IMR-90 (cell line): ENCODE results near the gene PPIB. TPM values are rescaled to one million over a fixed set of nuclear protein-coding genes. Genes with fewer than 3 reads are reported as not detected.

Source experiments
- ATAC-seq: fragments of 200-7000 bp; cut with Tn5 transposase; 2 replicates; pipeline ENCODE4 v1.9.1; 2020; ENCODE audit warnings: low read depth, mild to moderate bottlenecking, moderate library complexity
- BruUV-seq: library from RNA; stranded (reverse); fragments of 400-500 nt; replicated peaks from 2 replicates; lab custom pipeline; 2021; lab: Mats Ljungman, UMichigan
- CTCF ChIA-PET: fragments of 300-600 bp; formaldehyde crosslinking; extraction: SDS; loops from one replicate; lab custom pipeline; 2021; ENCODE audit warnings: antibody characterized with exemption; lab: Yijun Ruan, JAX
- POLR2A ChIA-PET: fragments of 300-600 bp; sonication (Branson Sonifier 250); formaldehyde crosslinking; loops from one replicate; lab custom pipeline; 2022; ENCODE audit warnings: antibody characterized with exemption; ENCODE audit not compliant: unreplicated experiment; lab: Charles Lee
- DNase-seq: peaks from one replicate; pipeline ENCODE4 v3.0.0; 2013
- H2AFZ ChIP-seq: replicated peaks from 2 replicates; pipeline ENCODE3; 2013; ENCODE audit warnings: low read length, mild to moderate bottlenecking; ENCODE audit not compliant: poor library complexity
- H2AK5ac ChIP-seq: 2 replicates; pipeline ENCODE4 v1.6.1; 2013; ENCODE audit warnings: low read depth, low read length, inconsistent platforms
- H2AK9ac ChIP-seq: replicated peaks from 2 replicates; pipeline ENCODE3; 2013; ENCODE audit warnings: mild to moderate bottlenecking, low read depth, low read length, moderate library complexity; ENCODE audit not compliant: poor library complexity
- H2BK120ac ChIP-seq: 2 replicates; pipeline ENCODE4 v1.6.1; 2013; ENCODE audit warnings: low read depth, low read length, inconsistent platforms
- H2BK15ac ChIP-seq: 3 replicates; pipeline ENCODE4 v1.6.1; 2013; ENCODE audit warnings: low read depth, low read length, inconsistent platforms
- H2BK20ac ChIP-seq: 2 replicates; pipeline ENCODE4 v1.6.1; 2013; ENCODE audit warnings: low read depth, mild to moderate bottlenecking, inconsistent platforms, low read length, moderate library complexity
- H2BK5ac ChIP-seq: 2 replicates; pipeline ENCODE4 v1.6.1; 2013; ENCODE audit warnings: mild to moderate bottlenecking, low read depth, low read length, inconsistent platforms; ENCODE audit not compliant: poor library complexity, severe bottlenecking
- H3K14ac ChIP-seq: replicated peaks from 2 replicates; pipeline ENCODE4 v1.6.1; 2013; ENCODE audit warnings: low read depth, low read length, inconsistent platforms
- H3K18ac ChIP-seq: 2 replicates; pipeline ENCODE4 v1.6.1; 2013; ENCODE audit warnings: low read depth, low read length, control low read depth
- H3K23ac ChIP-seq: 2 replicates; pipeline ENCODE4 v1.6.1; 2013; ENCODE audit warnings: low read depth, low read length, inconsistent platforms
- H3K27ac ChIP-seq: 2 replicates; pipeline ENCODE4 v1.5.1; 2013; ENCODE audit warnings: mild to moderate bottlenecking, control low read depth, low read length; ENCODE audit not compliant: insufficient read depth
- H3K27me3 ChIP-seq: 2 replicates; pipeline ENCODE4 v1.6.1; 2013; ENCODE audit warnings: low read length; ENCODE audit not compliant: control insufficient read depth, insufficient read depth
- H3K36me3 ChIP-seq: 2 replicates; pipeline ENCODE4 v1.6.1; 2013; ENCODE audit warnings: low read length, mixed read lengths; ENCODE audit not compliant: control insufficient read depth, insufficient read depth
- H3K4ac ChIP-seq: 2 replicates; pipeline ENCODE4 v1.6.1; 2013; ENCODE audit warnings: low read depth, low read length, inconsistent platforms
- H3K4me1 ChIP-seq: 2 replicates; pipeline ENCODE4 v1.6.1; 2013; ENCODE audit warnings: low read length, mixed read lengths; ENCODE audit not compliant: control insufficient read depth, insufficient read depth
- H3K4me2 ChIP-seq: 2 replicates; pipeline ENCODE4 v1.6.1; 2013; ENCODE audit warnings: low read depth, mild to moderate bottlenecking, control low read depth, low read length, moderate library complexity
- H3K4me3 ChIP-seq: 2 replicates; pipeline ENCODE4 v1.5.1; 2013; ENCODE audit warnings: low read depth, mild to moderate bottlenecking, control low read depth, low read length, moderate library complexity; ENCODE audit not compliant: insufficient read depth
- H3K56ac ChIP-seq: 2 replicates; pipeline ENCODE4 v1.6.1; 2013; ENCODE audit warnings: low read length, inconsistent platforms; ENCODE audit not compliant: insufficient read depth; ENCODE audit errors: extremely low read depth
- H3K79me1 ChIP-seq, 2 experiments: 2 replicates each; pipeline ENCODE4 v1.6.1; 2013; ENCODE audit warnings: low read length in 2 of 2, inconsistent platforms in 1 of 2, low read depth in 1 of 2
- H3K9ac ChIP-seq: 2 replicates; pipeline ENCODE4 v1.6.1; 2013; ENCODE audit warnings: low read depth, low read length, control low read depth
- H3K9me1 ChIP-seq: 2 replicates; pipeline ENCODE4 v1.6.1; 2013; ENCODE audit warnings: low read length, inconsistent platforms; ENCODE audit not compliant: insufficient read depth
- H3K9me3 ChIP-seq: 2 replicates; pipeline ENCODE4 v1.6.1; 2013; ENCODE audit warnings: low read length; ENCODE audit not compliant: control insufficient read depth, insufficient read depth
- H4K20me1 ChIP-seq: 2 replicates; pipeline ENCODE4 v1.6.1; 2013; ENCODE audit warnings: low read length, inconsistent platforms; ENCODE audit not compliant: insufficient read depth
- H4K5ac ChIP-seq: 2 replicates; pipeline ENCODE4 v1.6.1; 2013; ENCODE audit warnings: mild to moderate bottlenecking, low read depth, low read length, control low read depth
- H4K8ac ChIP-seq, 2 experiments: 2 replicates each; pipeline ENCODE4 v1.6.1; 2013; ENCODE audit warnings: low read depth in 2 of 2, low read length in 2 of 2, control low read depth in 1 of 2, inconsistent platforms in 1 of 2
- H4K91ac ChIP-seq: 2 replicates; pipeline ENCODE4 v1.6.1; 2013; ENCODE audit warnings: low read depth, low read length, inconsistent platforms; ENCODE audit not compliant: insufficient read depth
- CHD1 ChIP-seq: IDR thresholded peaks from 2 replicates; pipeline ENCODE4 v1.6.1; 2012; ENCODE audit warnings: low read depth, low read length, improper control_type of control experiment
- FOS ChIP-seq: fragments of 150-350 bp; IDR thresholded peaks from 2 replicates; pipeline ENCODE4 v1.6.1; 2016; ENCODE audit warnings: low read depth, low read length
- MAZ ChIP-seq: IDR thresholded peaks from 2 replicates; pipeline ENCODE4 v1.6.1; 2012; ENCODE audit warnings: low read depth, mild to moderate bottlenecking, low read length, improper control_type of control experiment, moderate library complexity, borderline replicate concordance
- NFE2L2 ChIP-seq: fragments of 150-350 bp; IDR thresholded peaks from 2 replicates; pipeline ENCODE4 v1.6.1; 2016; ENCODE audit warnings: low read depth, mild to moderate bottlenecking, low read length
- POLR2A ChIP-seq: IDR thresholded peaks from 2 replicates; pipeline ENCODE4 v1.6.1; 2012; ENCODE audit warnings: mild to moderate bottlenecking, low read depth, low read length
- RAD21 ChIP-seq: IDR thresholded peaks from 2 replicates; pipeline ENCODE4 v1.6.1; 2012; ENCODE audit warnings: low read length, improper control_type of control experiment
- USF2 ChIP-seq: fragments of 150-350 bp; IDR thresholded peaks from 2 replicates; pipeline ENCODE4 v1.6.1; 2017; ENCODE audit warnings: mild to moderate bottlenecking, antibody characterized with exemption, low read length, low read depth
- WGBS, 2 experiments: methylation state at CpG; one replicate each; pipeline versions ENCODE4 v1.1.5 to v1.1.7; 2013; ENCODE audit warnings: missing lambda C conversion rate in 2 of 2; ENCODE audit not compliant: insufficient read length in 1 of 2; ENCODE audit errors: extremely low coverage in 2 of 2; 5-methylcytosine and 5-hydroxymethylcytosine counted together
- dilution Hi-C: fragments of 300-500 bp; cut with HindIII; formaldehyde crosslinking; loops from one replicate; pipeline ENCODE4 v1.14.3; 2018; ENCODE audit warnings: low sequenced_read_pairs; ENCODE audit not compliant: unreplicated experiment
- in situ Hi-C: fragments of 300-500 bp; cut with MboI; formaldehyde crosslinking; loops from 3 replicates; pipeline ENCODE4 v1.14.3; 2019; ENCODE audit warnings: low sequenced_read_pairs, inconsistent platforms, mixed read lengths
- intact Hi-C: fragments of 100-400 bp; cut with micrococcal nuclease; formaldehyde crosslinking; loops from 2 replicates; pipeline ENCODE4 v1.10.0; 2022
- polyA plus RNA-seq, 3 experiments: library from polyadenylated mRNA; depleted of rRNA; stranded (reverse); fragments of >200 nt; gene quantifications; 2 replicates each; pipeline ENCODE4 v1.2.3, GENCODE V29; 2012; ENCODE audit warnings: low replicate concordance in 1 of 3
- total RNA-seq: library from RNA; depleted of rRNA; stranded (reverse); fragments of >200 nt; gene quantifications from 2 replicates; pipeline ENCODE4 v1.2.3, GENCODE V29; 2012
- TF ChIP-seq, protein P1 (sequence below): conservative IDR thresholded peaks from 2 replicates; pipeline ENCODE4 v1.5.1; 2012; ENCODE audit warnings: mild to moderate bottlenecking, low read depth, low read length, improper control_type of control experiment

PPIB gene
- total and polyA plus RNA-seq, 2 of the 4 experiments (the other 2 are of a cell fraction): 1,358 to 1,682 TPM

GRCh38 chr15:64146041-64146440, 16.8 kb downstream of the PPIB start:
- H3K79me1 ChIP-seq: no peaks in the 10 kb centered on the region
- WGBS, 2 experiments: 46% methylated on average over 4 of the region's 6 CpGs; no CpG with 5 or more reads in 1 of the 2 experiments
- no peak overlapping the region for H2BK5ac ChIP-seq
- H4K8ac ChIP-seq: no peak overlapping the region; a peak in 1 of 4 replicates
- in situ Hi-C loops: no loop called here
- H2BK15ac ChIP-seq: no peak overlapping the region
- H2BK20ac ChIP-seq: no peak overlapping the region
- intact Hi-C loops: loop anchor here (5.0 kb wide), 1 partner anchor 34 kb away; no protein-coding TSS in a partner anchor
- H2AK5ac ChIP-seq: no peak overlapping the region
- no TSS peak for BruUV-seq
- TF ChIP-seq CHD1: no peak
- TF ChIP-seq, protein P1, sequence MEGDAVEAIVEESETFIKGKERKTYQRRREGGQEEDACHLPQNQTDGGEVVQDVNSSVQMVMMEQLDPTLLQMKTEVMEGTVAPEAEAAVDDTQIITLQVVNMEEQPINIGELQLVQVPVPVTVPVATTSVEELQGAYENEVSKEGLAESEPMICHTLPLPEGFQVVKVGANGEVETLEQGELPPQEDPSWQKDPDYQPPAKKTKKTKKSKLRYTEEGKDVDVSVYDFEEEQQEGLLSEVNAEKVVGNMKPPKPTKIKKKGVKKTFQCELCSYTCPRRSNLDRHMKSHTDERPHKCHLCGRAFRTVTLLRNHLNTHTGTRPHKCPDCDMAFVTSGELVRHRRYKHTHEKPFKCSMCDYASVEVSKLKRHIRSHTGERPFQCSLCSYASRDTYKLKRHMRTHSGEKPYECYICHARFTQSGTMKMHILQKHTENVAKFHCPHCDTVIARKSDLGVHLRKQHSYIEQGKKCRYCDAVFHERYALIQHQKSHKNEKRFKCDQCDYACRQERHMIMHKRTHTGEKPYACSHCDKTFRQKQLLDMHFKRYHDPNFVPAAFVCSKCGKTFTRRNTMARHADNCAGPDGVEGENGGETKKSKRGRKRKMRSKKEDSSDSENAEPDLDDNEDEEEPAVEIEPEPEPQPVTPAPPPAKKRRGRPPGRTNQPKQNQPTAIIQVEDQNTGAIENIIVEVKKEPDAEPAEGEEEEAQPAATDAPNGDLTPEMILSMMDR: no peak
- TF ChIP-seq MAZ: no peak
- TF ChIP-seq USF2: no peak
- TF ChIP-seq POLR2A: no peak
- TF ChIP-seq RAD21: no peak
- TF ChIP-seq FOS: no peak
- no peak for TF ChIP-seq NFE2L2
- no peaks in the 10 kb centered on the region for H4K20me1 ChIP-seq
- no peak overlapping the region for H3K23ac ChIP-seq
- dilution Hi-C loops: no loop called here
- H2AFZ ChIP-seq: no peak overlapping the region
- no peak overlapping the region for H3K4me2 ChIP-seq
- H3K9ac ChIP-seq: no peak overlapping the region
- no peak overlapping the region for H4K5ac ChIP-seq
- peaks cover 17% of the 10 kb centered on the region for H3K36me3 ChIP-seq
- H3K9me1 ChIP-seq: peaks cover 6% of the 10 kb centered on the region; the same call in 1 of the 2 replicates
- no peaks in the 10 kb centered on the region; the same call in 1 of the 2 replicates for H3K4me1 ChIP-seq
- no peak overlapping the region for H3K27ac ChIP-seq
- H3K4me3 ChIP-seq: no peak overlapping the region
- ATAC-seq (no peak), DNase-seq (no peak)
- CTCF ChIA-PET: no interaction called here
- no peak overlapping the region for H3K56ac ChIP-seq
- H2AK9ac ChIP-seq: no peak overlapping the region
- no peak overlapping the region for H3K14ac ChIP-seq
- H3K9me3 ChIP-seq: no peaks in the 10 kb centered on the region
- no peak overlapping the region for H3K4ac ChIP-seq
- no peak overlapping the region for H2BK120ac ChIP-seq
- no peak overlapping the region for H4K91ac ChIP-seq
- H3K27me3 ChIP-seq: no peaks in the 10 kb centered on the region
- POLR2A ChIA-PET: no interaction called here
- H3K18ac ChIP-seq: no peak overlapping the region
